ENCODE measurements around the gene MYL5. TPM values are rescaled to one million over a fixed set of nuclear protein-coding genes. Genes with fewer than 3 reads are reported as not detected.
A peak's percentile ranks its signal among the peaks of the same experiment; 100 is the strongest.
"Not testable (repeated sequence)": the region's sequence is repeated elsewhere in the genome, so short reads cannot be mapped to it uniquely, and the experiment has no call there.

Gene MYL5
- total RNA-seq, 1 donor from 2014 or later, result 443 TPM

DNA sequence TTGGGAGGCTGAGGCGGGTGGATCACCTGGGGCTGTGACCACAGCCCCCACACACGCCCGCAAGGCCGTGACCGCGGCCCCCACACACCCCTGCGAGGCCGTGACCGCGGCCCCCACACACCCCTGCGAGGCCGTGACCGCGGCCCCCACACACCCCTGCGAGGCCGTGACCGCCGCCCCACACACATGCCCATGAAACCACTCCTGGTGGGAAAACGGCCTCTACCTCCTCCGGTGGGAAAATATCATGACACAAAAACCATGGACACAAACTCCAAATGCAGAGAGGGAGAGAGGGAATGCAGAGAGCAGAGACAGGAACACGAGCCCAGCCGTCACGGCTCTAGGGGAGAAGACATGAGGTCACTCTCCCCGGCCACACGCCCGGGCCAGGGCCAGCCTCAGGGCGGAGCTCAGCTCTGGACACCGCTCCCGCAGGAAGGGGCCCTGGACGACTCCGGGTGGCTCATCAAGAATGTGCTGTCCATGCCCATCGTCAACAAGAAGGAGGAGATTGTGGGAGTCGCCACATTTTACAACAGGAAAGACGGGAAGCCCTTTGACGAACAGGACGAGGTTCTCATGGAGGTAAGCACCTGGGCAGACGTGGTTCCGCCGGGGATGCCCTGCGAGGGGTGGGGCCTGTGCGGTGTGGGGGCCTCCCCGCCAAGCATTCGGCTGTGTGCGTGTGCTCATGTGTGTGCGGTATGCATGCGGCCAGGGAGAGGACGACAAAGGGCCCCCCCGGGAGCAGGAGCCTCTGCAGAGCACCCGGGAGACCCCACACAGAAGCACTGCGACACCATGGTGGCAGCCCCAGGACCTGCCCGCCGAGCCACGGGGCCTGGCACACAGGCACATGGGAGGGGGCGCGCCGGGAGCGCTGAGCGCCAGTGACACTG is 17.7 kb upstream of the MYL5 start:
- DNase-seq, result no peak

DNA sequence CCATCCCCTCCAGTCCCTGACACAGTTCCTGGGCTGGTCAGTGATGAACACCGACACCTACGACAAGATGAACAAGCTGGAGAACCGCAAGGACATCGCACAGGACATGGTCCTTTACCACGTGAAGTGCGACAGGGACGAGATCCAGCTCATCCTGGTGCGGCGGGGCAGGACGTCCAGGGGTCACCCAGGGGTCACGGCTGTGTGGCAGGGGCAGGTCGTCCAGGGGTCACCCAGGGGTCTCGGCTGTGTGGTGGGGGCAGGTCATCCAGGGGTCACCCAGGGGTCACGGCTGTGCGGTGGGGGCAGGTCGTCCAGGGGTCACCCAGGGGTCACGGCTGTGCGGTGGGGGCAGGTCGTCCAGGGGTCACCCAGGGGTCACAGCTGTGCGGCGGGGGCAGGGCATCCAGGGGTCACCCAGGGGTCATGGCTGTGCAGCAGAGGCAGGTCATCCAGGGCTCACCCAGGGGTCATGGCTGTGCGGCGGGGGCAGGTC is 17.0 kb upstream of the MYL5 start:
- DNase-seq, result no peak

DNA sequence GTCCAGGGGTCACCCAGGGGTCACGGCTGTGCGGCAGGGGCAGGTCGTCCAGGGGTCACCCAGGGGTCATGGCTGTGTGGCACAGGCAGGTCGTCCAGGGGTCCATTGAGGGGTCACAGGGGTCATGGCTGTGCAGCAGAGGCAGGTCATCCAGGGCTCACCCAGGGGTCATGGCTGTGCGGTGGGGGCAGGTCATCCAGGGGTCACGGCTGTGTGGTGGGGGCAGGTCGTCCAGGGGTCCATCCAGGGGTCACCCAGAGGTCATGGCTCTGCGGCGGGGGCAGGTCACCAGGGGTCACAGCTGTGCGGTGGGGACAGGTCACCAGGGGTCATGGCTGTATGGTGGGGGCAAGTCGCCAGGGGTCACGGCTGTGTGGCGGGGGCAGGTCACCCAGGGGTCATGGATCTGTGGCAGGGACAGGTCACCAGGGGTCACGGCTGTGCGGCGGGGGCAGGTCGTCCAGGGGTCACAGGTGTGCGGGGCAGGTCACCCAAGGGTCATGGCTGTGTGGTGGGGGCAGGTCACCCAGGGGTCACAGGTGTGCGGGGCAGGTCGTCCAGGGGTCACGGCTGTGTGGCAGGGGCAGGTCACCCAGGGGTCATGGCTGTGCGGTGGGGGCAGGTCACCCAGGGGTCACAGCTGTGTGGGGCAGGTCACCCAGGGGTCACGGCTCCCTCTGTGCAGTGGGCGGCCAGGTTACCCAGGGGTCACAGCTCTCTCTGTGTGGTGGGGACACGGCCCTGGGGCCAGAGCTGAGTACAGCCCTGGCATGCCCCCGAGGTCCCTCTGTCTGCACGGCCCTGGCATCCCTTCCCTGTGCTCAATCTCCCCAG is 16.3 kb upstream of the MYL5 start:
- no peak for DNase-seq

DNA sequence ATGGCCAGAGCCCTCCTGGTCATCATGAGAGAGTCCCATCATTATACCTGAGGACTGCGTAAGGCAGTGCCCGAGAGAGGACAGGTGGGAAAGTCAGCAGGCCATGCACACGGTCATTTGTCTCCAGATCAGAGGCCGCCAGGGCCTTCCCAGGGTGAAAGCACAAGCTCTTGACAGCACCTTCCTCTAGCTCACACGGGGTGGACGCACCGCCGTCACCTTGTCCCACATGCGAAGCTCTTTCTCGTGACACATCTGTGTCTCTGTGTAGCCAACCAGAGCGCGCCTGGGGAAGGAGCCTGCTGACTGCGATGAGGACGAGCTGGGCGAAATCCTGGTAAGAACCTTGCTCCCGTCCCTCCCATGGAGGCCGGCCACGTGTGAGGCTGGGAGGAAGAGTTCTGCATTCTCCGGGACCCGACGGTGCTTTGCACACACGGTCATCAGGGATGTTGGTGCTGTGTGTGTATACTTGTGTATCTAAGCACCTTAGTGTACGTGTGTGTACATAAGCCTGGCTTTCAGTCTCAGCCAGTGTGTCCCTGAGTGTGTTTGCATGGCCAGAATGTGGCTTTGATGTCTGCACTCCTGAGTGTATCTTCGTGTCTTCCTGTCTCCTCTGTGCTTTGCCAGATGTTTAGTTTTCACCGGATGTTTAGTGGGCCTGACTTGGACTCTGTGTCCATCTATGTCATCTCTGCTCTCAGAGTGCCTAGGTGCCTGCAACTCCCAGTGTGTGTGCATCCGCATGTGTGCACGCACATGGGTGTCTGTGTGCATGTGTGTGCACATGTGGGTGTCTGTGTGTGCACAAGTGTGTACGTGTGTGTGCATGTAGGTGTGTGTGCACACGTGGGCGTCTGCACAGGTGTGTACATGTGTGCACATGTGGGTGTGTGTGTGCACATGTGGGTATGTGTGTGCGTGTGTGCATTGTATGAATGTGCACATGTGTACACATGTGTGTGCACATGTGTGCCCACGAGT is 15.4 kb upstream of the MYL5 start:
- DNase-seq, result no peak

DNA sequence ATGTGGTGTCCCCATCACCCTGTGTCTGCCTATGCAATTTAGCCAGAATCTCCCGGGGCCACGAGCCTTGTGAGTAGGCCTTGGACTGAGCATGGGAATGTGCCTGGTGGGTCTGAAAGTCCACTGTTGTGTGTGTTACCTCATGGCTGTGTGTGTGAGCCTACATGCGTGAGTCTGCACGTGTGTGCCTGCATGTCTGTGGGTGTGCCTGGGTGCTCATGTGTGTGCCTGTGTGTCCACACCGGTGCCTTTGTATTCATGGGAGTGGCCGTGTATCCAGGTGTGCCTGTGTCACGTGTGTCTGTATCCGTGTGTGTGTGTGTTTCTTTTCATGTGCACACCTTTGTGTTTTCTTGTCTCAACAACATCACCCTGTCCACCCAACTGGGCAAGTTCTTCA is 14.5 kb upstream of the MYL5 start:
- no peak for DNase-seq

DNA sequence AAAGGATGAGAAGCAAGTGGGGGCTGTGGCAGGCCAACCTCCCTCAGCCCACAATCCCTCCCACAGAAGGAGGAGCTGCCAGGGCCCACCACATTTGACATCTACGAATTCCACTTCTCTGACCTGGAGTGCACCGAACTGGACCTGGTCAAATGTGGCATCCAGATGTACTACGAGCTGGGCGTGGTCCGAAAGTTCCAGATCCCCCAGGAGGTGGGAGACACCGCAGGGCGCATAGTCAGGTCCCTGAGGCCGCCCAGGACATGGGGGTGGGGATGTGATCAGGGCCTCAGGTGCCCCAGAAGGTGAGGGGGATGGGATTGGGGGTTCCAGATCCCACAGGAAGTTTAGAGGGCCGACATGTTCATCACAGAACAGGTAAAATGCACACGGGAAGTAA is 13.9 kb upstream of the MYL5 start:
- DNase-seq, result no peak

DNA sequence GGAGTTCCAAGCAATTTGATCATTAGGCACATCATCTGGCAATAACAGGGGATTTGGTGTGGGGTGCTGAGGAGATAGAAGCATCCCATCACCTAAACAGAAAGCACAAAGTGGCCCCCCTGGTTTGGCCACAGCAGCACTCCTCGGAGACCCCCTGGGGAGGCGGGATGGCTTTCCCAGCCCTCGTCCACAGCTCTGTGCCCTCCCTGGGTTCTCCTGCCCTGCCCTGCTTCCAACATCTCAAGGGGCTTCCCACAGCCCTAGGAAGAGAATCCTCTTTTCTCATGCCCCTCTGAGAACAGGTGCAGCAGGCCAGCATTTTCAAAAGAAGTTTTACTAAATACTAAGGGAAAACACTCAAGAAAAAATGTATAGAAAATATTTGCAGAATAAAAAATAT is 13.1 kb upstream of the MYL5 start:
- DNase-seq, result no peak

DNA sequence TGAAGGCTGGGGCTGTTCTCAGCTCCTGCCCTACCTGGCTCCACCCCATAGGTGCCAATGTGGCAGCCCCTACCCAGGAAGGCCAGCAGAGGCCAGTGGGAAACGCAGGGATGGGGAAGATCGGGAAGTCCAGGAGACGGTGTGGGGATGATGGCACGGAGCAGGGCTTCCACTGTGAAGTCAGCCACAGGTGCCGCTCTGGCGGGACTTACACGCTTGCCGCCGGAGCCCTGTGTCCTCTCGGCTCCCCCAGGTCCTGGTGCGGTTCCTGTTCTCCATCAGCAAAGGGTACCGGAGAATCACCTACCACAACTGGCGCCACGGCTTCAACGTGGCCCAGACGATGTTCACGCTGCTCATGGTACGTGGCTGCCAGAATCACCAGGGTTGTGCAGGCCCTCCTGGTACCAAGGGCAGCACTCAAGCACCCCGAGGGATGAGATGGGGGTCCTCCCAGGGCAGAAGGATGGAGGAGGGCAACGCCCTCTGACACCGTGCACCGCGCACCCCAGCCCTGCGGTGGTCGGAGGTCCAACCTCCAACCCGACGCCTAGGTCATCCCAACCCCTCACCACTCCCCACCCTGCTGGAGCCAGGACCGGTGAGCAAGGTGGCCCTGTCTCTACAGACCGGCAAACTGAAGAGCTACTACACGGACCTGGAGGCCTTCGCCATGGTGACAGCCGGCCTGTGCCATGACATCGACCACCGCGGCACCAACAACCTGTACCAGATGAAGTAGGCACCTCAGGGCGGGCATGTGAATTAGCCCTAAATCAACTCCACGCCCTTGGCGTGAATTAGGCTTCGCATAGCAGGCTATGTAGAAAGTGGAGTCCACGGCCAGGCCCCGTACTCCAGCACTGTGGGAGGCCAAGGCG is 12.2 kb upstream of the MYL5 start:
- no peak for DNase-seq

DNA sequence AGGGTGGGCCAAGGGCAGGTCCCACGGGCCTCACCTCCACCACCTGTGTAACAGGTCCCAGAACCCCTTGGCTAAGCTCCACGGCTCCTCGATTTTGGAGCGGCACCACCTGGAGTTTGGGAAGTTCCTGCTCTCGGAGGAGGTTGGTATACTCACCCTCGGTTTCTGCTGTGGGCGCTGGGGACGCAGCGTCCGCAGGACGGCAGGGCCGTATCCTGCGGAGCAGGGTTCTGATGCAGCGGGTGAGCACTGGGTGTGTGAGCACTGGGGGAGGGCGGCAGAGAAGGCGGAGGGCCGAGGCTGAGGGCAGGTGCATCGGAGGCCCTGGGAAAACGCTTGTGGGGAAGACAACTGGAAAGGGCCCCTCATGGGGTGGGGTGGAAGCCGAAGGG is 11.3 kb upstream of the MYL5 start:
- no peak for DNase-seq

DNA sequence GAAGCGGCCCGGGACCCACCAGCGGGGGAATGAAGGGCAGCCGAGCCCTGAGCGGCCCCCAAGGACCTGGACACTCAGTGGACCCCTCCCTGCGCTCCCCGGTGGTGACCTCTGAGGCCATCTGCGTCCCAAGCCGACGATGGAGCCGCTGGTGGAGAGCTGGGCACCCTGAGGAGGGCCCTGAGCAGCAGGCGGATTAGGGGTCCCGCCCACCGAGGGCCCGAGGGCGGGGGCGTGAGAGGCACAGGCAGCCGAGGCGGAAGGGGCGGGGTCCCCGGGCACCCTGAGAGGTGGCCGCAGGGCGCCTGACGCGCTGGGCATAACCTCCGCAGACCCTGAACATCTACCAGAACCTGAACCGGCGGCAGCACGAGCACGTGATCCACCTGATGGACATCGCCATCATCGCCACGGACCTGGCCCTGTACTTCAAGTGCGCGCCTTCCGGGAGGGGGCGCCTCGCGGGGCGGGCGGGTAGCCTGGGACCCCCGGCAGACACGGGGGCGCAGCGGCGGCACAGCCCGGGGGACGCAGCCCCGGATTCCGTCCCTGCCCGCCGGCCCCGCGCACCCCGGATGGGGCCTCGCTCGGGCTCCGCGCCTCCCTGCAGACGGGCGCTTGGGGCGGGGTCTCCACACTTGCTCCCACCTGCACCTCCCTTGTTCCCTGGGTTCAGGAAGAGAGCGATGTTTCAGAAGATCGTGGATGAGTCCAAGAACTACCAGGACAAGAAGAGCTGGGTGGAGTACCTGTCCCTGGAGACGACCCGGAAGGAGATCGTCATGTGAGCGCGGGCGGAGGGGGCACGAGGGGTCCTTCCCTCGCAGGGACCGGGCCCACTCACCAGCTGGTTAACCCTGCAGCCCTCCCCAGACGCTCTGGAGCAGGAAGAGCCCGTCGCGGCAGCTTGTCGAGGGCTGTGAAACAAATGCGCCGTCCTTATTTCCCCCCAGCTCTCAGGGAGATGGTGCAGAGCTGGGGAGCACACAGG is 10.6 kb upstream of the MYL5 start:
- DNase-seq, result peak; percentile 83

DNA sequence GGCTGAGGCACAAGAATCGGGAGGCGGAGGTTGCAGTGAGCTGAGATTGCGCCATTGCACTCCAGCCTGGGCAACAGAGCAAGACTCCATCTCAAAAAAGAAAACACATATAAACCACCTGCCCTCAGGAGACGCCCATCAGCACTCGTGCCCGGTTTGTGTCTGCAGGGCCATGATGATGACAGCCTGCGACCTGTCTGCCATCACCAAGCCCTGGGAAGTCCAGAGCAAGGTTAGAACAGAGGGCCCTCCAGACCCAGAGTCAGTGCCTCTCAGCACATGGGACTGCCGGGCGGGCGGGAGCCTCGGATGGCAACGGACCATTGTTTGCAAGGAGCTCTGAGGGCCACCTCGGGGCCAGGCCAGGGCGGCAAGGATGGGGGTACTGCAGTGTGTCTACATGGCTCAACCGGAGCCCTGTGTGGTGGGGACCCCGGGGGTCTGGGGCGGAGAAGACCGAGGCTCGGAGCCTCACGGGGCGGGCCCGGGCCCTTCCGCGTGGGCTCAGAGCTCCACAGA is 9.6 kb upstream of the MYL5 start:
- DNase-seq, result no peak

DNA sequence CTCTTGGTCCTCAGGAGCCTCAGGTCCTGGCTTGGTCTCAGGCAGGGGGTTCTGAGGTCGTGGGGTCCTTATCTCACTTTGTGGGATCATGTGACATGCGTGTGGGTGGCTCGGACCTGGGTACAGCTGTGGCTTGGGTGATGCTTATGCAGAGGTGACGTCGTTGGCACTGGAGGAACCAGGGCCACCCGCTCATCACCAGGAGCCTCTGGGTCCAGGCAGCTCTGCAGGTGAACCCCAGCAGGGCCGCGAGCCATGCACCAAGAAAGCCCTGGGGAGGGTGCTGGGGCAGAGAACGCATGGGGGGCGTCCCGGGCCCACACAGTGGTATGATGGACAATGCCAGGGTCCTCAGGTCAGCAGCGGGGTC is 9.0 kb upstream of the MYL5 start:
- no peak for DNase-seq

DNA sequence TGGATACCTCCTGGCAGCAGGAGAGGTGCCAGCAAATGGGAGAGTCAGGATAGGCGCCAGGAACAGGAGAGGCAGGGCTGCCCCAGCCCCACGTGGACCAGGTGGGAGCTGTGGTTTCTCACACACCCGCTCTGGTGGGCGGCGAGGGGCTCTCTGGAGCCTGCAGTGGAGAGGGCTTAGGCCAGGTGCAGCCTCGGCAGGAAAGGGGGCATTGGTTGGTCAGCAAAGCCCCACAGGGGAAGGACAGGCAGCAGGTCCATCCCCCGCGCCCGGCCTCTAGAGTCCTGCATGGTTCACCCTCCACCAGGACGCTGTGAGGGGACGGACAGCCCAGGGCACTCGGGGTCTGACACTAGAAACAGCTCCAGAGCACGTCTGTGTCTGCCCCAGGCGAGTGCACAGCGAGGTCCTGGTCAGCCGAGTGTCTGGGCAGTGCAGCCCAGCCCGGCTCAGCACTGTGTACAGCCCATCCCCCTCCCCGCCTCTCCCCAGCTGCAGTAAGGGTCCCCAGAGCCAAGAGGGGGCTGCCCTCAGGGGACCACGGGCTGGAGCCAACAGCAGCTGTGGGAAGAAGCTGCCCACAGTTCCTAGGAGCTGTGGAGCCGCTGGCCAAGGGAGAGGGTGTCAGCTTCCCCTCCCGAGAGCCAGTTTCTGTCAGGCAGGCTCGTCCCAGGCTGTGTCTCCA is 8.4 kb upstream of the MYL5 start:
- no peak for DNase-seq

DNA sequence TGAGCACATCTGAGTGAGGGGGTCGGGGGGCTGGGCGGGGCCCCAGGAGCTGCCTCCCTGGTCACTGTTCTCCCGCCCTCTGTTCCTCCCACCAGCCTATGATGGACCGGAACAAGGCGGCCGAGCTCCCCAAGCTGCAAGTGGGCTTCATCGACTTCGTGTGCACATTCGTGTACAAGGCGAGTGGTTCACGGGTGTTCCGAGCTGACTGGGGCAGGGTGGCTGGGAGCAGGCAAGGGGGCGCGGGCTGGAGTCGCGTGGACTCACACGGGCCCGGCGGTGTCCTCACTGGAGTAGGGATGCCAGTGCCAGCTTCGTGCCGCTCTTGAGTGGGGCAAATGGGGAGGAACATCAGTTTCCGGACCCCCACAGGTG is 7.9 kb upstream of the MYL5 start:
- no peak for DNase-seq

DNA sequence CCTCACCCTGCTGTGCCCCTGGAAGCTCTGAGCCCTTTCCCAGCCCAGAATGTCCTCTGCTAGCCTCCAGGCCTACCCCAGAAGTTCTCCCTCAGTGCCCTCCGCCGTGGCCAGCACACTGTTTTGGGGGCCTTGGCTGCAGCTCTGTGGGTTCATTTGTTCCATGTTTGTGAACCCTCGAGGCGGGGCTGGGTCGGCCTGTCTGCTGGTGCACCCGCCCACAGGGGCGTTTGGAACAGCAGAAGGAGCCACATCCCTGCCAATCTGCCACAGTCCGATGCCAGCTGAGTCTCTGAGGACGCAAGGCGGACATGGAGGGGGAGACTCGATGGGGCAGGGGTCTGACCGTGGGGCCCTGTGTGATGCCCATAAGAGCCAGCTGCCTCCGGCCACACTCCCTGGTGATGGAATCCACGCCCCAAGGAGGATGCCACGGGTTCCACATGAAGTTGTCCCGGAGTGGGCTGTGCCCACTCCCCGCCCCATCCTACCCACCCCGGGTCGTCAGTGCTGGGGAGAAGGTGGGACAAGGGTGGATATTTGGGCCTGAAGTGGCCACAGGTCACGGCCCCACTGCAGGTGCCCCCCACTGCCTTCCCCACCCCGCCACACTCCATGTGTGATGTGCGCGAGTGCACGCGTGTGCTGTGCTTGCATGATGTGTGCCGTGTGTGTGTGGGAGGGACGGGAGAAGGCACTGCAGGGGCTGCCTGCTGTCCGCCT is 7.4 kb upstream of the MYL5 start:
- no peak for DNase-seq

DNA sequence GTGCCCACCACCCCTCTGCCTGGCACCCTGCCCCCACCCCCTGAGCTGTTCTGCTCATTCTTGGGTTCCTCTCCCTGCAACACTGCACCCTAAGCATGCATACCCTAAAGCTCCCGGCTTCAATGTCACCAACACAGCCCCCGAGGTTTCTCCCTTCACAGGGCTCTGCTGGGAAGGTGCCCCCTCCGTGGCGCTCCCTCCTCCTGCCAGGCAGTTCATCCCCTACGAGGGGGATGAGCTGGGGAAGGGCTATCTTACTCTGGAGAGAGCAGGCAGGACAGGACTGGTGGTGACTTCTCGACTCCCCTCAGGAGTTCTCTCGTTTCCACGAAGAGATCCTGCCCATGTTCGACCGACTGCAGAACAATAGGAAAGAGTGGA is 6.8 kb upstream of the MYL5 start:
- no peak for DNase-seq

DNA sequence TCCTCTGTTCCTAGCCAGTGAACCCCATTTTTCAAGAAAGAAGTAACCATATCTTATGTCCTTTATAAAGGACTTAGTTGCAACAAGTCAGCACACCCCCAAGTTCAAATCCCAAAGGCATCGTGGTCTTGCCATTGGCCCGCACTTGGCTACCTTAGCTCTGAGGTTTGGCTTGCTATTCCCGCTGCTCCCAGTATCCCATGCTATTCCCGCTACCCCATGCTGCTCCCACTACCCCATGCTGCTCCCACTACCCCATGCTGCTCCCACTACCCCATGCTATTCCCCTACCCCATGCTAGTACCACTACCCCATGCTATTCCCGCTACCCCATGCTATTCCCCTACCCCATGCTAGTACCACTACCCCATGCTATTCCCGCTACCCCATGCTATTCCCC is 6.1 kb upstream of the MYL5 start:
- not testable (repeated sequence) for DNase-seq

DNA sequence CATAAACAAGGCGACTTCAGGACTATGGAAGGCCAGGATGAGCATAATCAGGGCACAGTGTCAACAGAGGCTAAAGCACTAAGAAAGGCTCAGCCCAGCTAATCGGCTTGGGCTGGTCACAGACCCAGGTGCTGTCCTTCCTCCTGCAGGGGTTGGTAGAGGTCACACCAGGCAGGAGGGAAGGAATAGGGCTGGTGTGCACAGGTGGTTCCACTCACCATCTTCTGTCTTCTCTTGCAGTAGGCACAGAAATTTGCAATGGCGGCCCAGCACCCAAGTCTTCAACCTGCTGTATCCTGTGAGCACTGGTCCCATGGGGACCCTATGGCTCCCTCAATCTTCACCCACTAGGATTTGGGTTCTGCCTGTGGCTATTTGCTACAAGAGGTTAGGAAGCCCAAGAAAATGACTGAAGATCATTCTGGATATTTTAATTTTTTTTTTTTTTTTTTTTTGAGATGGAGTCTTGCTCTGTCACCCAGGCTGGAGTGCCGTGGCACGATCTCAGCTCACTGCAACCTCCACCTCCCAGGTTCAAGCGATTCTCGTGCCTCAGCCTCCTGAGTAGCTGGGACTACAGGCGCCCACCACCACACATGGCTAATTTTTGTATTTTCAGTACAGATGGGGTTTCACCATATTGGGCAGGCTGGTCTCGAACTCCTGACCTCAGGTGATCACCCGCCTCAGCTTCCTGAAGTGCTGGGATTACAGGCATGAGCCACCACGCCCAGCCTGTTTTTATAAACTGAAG is 4.4 kb upstream of the MYL5 start:
- DNase-seq, result not testable (repeated sequence)

Data from tongue (tissue), 2 donors.